GM20000 (cell line): ENCODE data around the gene TNC.

Source experiments
- DNase-seq: peaks from one replicate; pipeline ENCODE4 v3.0.0; 2012; ENCODE audit warnings: low spot score
- CTCF ChIP-seq: IDR thresholded peaks from 2 replicates; pipeline ENCODE4 v1.5.1; 2012; ENCODE audit warnings: mild to moderate bottlenecking, control low read depth; ENCODE audit errors: extremely low read depth, missing control alignments

TNC gene

DNA sequence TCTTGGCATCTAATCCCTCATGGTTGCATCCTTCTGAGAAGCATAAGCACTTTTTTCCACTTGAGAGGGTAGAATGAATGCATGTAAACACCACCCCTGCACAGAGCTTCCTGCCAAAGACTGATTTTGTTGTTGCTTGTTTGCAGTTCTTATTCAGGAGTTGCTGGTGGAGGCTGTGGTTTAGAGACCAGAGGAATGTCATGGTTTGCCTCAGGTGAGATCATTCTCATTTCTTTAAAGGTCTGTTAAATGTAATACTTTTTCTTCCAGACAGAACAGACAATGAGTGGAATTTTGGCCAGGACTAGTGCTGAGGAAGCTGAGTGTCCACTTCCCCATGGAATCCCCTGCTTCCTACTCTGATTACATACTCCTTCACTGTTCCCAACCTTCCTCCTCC lies 3.2 kb upstream of the TNC start:
- TF ChIP-seq CTCF = no peak

DNA sequence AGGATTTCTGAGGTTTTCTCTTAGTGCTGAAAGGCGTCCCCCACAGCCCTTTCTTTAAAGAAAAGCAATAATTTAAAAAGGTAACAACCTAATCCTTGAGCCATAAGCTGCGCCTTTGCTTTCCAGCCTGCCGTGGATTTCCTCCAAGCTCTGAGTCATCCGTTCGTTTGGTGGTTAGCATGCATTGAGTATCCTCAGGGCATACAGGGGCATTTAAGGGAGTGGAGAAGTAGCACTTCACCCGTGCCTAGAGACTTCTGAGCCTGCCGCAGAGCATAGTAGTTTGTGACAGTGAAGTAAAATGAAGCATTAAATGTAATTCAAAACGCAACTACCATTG lies 892 bp upstream of the TNC start:
- DNase-seq = no peak
- no peak for TF ChIP-seq CTCF

More for the DNA sequence above, 3.2 kb upstream of the TNC start:
- DNase-seq = no peak

GRCh38 chr9:115116421-115117284 lies 1.3 kb downstream of the TNC start:
- no peak for DNase-seq

DNA sequence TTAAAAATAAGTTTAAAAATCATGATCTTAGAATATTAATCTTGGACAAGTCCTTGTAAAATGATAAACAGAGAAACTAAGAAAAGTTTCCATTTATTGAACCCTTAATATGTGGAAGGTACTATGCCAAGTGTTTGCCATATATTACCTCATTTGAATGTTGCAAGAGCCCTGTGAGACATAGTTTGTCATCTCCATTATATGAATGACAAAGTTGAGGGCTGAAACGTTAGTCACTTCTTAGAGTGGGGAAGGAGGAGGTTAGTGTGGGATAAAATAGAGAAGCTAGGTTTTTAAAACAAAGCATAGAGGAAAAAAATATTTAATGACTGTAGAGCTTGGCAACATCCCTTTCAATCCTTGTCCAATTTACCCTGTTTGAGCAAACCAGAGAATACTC lies 2.0 kb downstream of the TNC start:
- TF ChIP-seq CTCF = no peak
- no peak for DNase-seq

More at GRCh38 chr9:115116421-115117284, 1.3 kb downstream of the TNC start:
- TF ChIP-seq CTCF = no peak

GRCh38 chr9:115115117-115115880 lies 2.7 kb downstream of the TNC start:
- DNase-seq = no peak
- no peak for TF ChIP-seq CTCF

DNA sequence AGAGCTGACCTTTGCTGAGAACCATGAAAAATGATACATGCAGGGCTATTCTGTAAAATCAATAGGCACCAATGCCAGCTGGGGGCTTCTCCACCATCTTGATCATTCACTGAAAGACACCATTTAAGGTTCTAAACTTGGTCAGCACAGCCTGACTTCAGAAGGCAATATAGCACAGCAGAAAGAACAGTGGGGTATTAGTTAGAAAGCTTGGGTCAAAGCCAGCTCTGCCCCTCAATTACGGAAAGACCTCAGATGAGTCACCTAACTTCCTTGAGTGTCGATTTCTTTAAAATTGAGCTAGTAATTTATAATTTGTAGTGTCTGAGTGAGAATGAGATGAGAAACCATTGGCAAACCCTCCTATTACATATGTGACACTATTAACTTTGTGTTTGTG lies 3.4 kb downstream of the TNC start:
- no peak for DNase-seq
- no peak for TF ChIP-seq CTCF

- TF ChIP-seq CTCF = no peak
- no peak for DNase-seq
Measured at GRCh38 chr9:115114084-115114483, 3.9 kb downstream of the TNC start.
